ENCODE measurements around the gene C1QTNF6.

C1QTNF6 gene

GRCh38 chr22:37194750-37195149, 6.7 kb upstream of the C1QTNF6 start:
- TF ChIP-seq GATA2 (IDR thresholded peaks at IDR 0.05; ENCODE audit: low read depth, low read length): no peak
- TF ChIP-seq GATA3 (IDR thresholded peaks at IDR 0.05; ENCODE audit: low read depth, low read length): no peak

- no peak for TF ChIP-seq GATA2 (IDR thresholded peaks at IDR 0.05; ENCODE audit: low read depth, low read length)
- no peak for TF ChIP-seq GATA3 (IDR thresholded peaks at IDR 0.05; ENCODE audit: low read depth, low read length)
Measured at GRCh38 chr22:37193629-37194191, 5.7 kb upstream of the C1QTNF6 start.

GRCh38 chr22:37192741-37193140, 4.7 kb upstream of the C1QTNF6 start:
- TF ChIP-seq GATA3 (IDR thresholded peaks at IDR 0.05; ENCODE audit: low read depth, low read length) (no peak), GATA2 (IDR thresholded peaks at IDR 0.05; ENCODE audit: low read depth, low read length) (no peak)

GRCh38 chr22:37192204-37192603, 4.2 kb upstream of the C1QTNF6 start:
- no peak for TF ChIP-seq GATA3 (IDR thresholded peaks at IDR 0.05; ENCODE audit: low read depth, low read length)
- peak; percentile 41; the same call in 1 of the 2 replicates for TF ChIP-seq GATA2 (IDR thresholded peaks at IDR 0.05; ENCODE audit: low read depth, low read length)

GRCh38 chr22:37190262-37190780, 2.3 kb upstream of the C1QTNF6 start:
- TF ChIP-seq GATA2 (IDR thresholded peaks at IDR 0.05; ENCODE audit: low read depth, low read length) (no peak), GATA3 (IDR thresholded peaks at IDR 0.05; ENCODE audit: low read depth, low read length) (no peak)

GRCh38 chr22:37188901-37189466, 937 bp upstream of the C1QTNF6 start:
- no peak for TF ChIP-seq GATA2 (IDR thresholded peaks at IDR 0.05; ENCODE audit: low read depth, low read length)
- TF ChIP-seq GATA3 (IDR thresholded peaks at IDR 0.05; ENCODE audit: low read depth, low read length): no peak

GRCh38 chr22:37187552-37187890, 526 bp downstream of the C1QTNF6 start:
- TF ChIP-seq GATA3 (IDR thresholded peaks at IDR 0.05; ENCODE audit: low read depth, low read length) (no peak), GATA2 (IDR thresholded peaks at IDR 0.05; ENCODE audit: low read depth, low read length) (no peak)

GRCh38 chr22:37186997-37187522, 987 bp downstream of the C1QTNF6 start:
- TF ChIP-seq GATA3 (IDR thresholded peaks at IDR 0.05; ENCODE audit: low read depth, low read length): no peak
- TF ChIP-seq GATA2 (IDR thresholded peaks at IDR 0.05; ENCODE audit: low read depth, low read length): no peak

GRCh38 chr22:37186228-37186996, 1.6 kb downstream of the C1QTNF6 start:
- TF ChIP-seq GATA3 (IDR thresholded peaks at IDR 0.05; ENCODE audit: low read depth, low read length) (no peak), GATA2 (IDR thresholded peaks at IDR 0.05; ENCODE audit: low read depth, low read length) (no peak)

- no peak for TF ChIP-seq GATA2 (IDR thresholded peaks at IDR 0.05; ENCODE audit: low read depth, low read length)
- TF ChIP-seq GATA3 (IDR thresholded peaks at IDR 0.05; ENCODE audit: low read depth, low read length): no peak
Measured at GRCh38 chr22:37185646-37186227, 2.3 kb downstream of the C1QTNF6 start.

- TF ChIP-seq GATA3 (IDR thresholded peaks at IDR 0.05; ENCODE audit: low read depth, low read length) (no peak), GATA2 (IDR thresholded peaks at IDR 0.05; ENCODE audit: low read depth, low read length) (no peak)
Measured at GRCh38 chr22:37184816-37185541, 3.1 kb downstream of the C1QTNF6 start.

- no peak for TF ChIP-seq GATA3 (IDR thresholded peaks at IDR 0.05; ENCODE audit: low read depth, low read length)
- TF ChIP-seq GATA2 (IDR thresholded peaks at IDR 0.05; ENCODE audit: low read depth, low read length): no peak
Measured at GRCh38 chr22:37184380-37184755, 3.7 kb downstream of the C1QTNF6 start.

GRCh38 chr22:37183432-37184379, 4.3 kb downstream of the C1QTNF6 start:
- TF ChIP-seq GATA3 (IDR thresholded peaks at IDR 0.05; ENCODE audit: low read depth, low read length): no peak
- TF ChIP-seq GATA2 (IDR thresholded peaks at IDR 0.05; ENCODE audit: low read depth, low read length): no peak
